H4 (cell line): ENCODE results near the gene PIH1D2. TPM values are rescaled to one million over a fixed set of nuclear protein-coding genes. Genes with fewer than 3 reads are reported as not detected.

Experiments
- total RNA-seq: library from RNA; depleted of rRNA; stranded (reverse); fragments of >200 nt; shearing (Covaris generic); gene quantifications from 2 replicates; pipeline ENCODE4 v1.2.3, GENCODE V29; 2014; rRNA removed

Gene PIH1D2
- total RNA-seq, 1 experiment from 2014 or later = 2.1 TPM

Other genes with a start within 250 kb of the PIH1D2 start
- gene ALG9, start 202.4 kb downstream of the PIH1D2 start, total RNA-seq = 34.1 and 45.9 TPM in 2 replicates
- 7.5 and 8.1 TPM in 2 replicates for gene FDXACB1, start 194.9 kb downstream of the PIH1D2 start, total RNA-seq
- gene CFAP68, start 194.5 kb downstream of the PIH1D2 start, total RNA-seq = 22.7 and 28.2 TPM in 2 replicates
- gene CRYAB, start 162.2 kb downstream of the PIH1D2 start, total RNA-seq = 0.15 TPM in 1 of 2 replicates, not detected in the other
- gene HSPB2, start 161.3 kb downstream of the PIH1D2 start, total RNA-seq = not detected in 2 replicates
- gene C11orf52, start 155.1 kb downstream of the PIH1D2 start, total RNA-seq = not detected in 2 replicates
- 4.4 and 6.3 TPM in 2 replicates for gene DIXDC1, start 136.7 kb downstream of the PIH1D2 start, total RNA-seq
- 49.0 and 53.2 TPM in 2 replicates for gene DLAT, start 48.6 kb downstream of the PIH1D2 start, total RNA-seq
- 24.0 and 40.7 TPM in 2 replicates for gene NKAPD1, start 282 bp upstream of the PIH1D2 start, total RNA-seq
- 73.5 and 88.2 TPM in 2 replicates for gene TIMM8B, start 12.7 kb upstream of the PIH1D2 start, total RNA-seq
- gene SDHD, start 12.9 kb upstream of the PIH1D2 start, total RNA-seq = 207 and 214 TPM in 2 replicates
- gene IL18, start 90.1 kb upstream of the PIH1D2 start, total RNA-seq = 10.3 and 19.9 TPM in 2 replicates
- gene TEX12, start 93.4 kb upstream of the PIH1D2 start, total RNA-seq = 0.35 TPM in 1 of 2 replicates, not detected in the other
- gene BCO2, start 101.5 kb upstream of the PIH1D2 start, total RNA-seq = 1.2 TPM in 1 of 2 replicates, not detected in the other
- gene PTS, start 152.4 kb upstream of the PIH1D2 start, total RNA-seq = 41.8 and 51.6 TPM in 2 replicates
- gene PLET1, start 186.8 kb upstream of the PIH1D2 start, total RNA-seq = not detected in 2 replicates